Tibial nerve (tissue), 3 donors: ENCODE data around the gene IL20.

Experiments used
- CTCF ChIP-seq, 5 experiments: fragments of 200-600 bp in 3 of 5; fragments of 450-650 bp in 2 of 5; sonication (generic) in 3 of 5; IDR thresholded peaks; one replicate each; pipeline ENCODE4 v1.5.1; 2016 to 2019; ENCODE audit warnings: antibody characterized with exemption in 5 of 5, mild to moderate bottlenecking in 3 of 5, moderate library complexity in 2 of 5
- POLR2A ChIP-seq, 2 donors: fragments of 450-650 bp; IDR thresholded peaks; one replicate each; pipeline ENCODE4 v1.6.1; 2017; ENCODE audit warnings: antibody characterized with exemption in 2 of 2, mild to moderate bottlenecking in 2 of 2, moderate library complexity in 2 of 2

- TF ChIP-seq CTCF (IDR thresholded peaks at IDR 0.05) = no peak
- TF ChIP-seq POLR2A (IDR thresholded peaks at IDR 0.05) = no peak
These were observed 639 bp downstream of the IL20 start for GRCh38 chr1:206866062-206866461.
